Astrocyte (in vitro differentiated cells and primary cell): ENCODE results near the gene MRPL28. TPM values are rescaled to one million over a fixed set of nuclear protein-coding genes. Genes with fewer than 3 reads are reported as not detected.

ENCODE experiments used
- DNase-seq: peaks from one replicate; pipeline ENCODE4 v3.0.0-alpha.2; 2010; ENCODE audit warnings: low read depth
- FAIRE-seq: peaks from 2 replicates; lab custom pipeline; 2011; peaks lifted over from hg19 to GRCh38; lab: Jason Lieb, UNC
- H2AFZ ChIP-seq: 2 replicates; pipeline ENCODE4 v1.6.0; 2012; ENCODE audit warnings: low read depth, low read length, inconsistent platforms
- H3K27ac ChIP-seq: 2 replicates; pipeline ENCODE4 v1.5.1; 2011; ENCODE audit warnings: low read depth, low read length, inconsistent platforms
- H3K27me3 ChIP-seq: 2 replicates; pipeline ENCODE4 v1.6.0; 2011; ENCODE audit warnings: low read length, inconsistent platforms; ENCODE audit not compliant: insufficient read depth
- H3K36me3 ChIP-seq: 2 replicates; pipeline ENCODE4 v1.5.1; 2011; ENCODE audit warnings: low read length, inconsistent platforms; ENCODE audit not compliant: insufficient read depth
- H3K4me1 ChIP-seq: 2 replicates; pipeline ENCODE4 v1.5.1; 2011; ENCODE audit warnings: low read length, inconsistent platforms; ENCODE audit not compliant: insufficient read depth
- H3K4me2 ChIP-seq: 2 replicates; pipeline ENCODE4 v1.6.0; 2012; ENCODE audit warnings: low read length, inconsistent platforms
- H3K4me3 ChIP-seq: 2 replicates; pipeline ENCODE4 v1.5.1; 2011; ENCODE audit warnings: low read depth, mild to moderate bottlenecking, low read length, inconsistent platforms; ENCODE audit not compliant: insufficient read depth
- H3K79me2 ChIP-seq: 2 replicates; pipeline ENCODE4 v1.6.0; 2012; ENCODE audit warnings: mild to moderate bottlenecking, low read length, inconsistent platforms; ENCODE audit not compliant: insufficient read depth
- H3K9ac ChIP-seq: 2 replicates; pipeline ENCODE4 v1.6.0; 2012; ENCODE audit warnings: mild to moderate bottlenecking, low read length, inconsistent platforms
- H3K9me3 ChIP-seq: 2 replicates; pipeline ENCODE4 v1.5.1; 2012; ENCODE audit warnings: low read depth, mild to moderate bottlenecking, low read length, inconsistent platforms; ENCODE audit not compliant: insufficient read depth
- H4K20me1 ChIP-seq: 2 replicates; pipeline ENCODE4 v1.6.0; 2012; ENCODE audit warnings: low read length, inconsistent platforms; ENCODE audit not compliant: insufficient read depth
- H3K27ac Mint-ChIP-seq: one replicate; pipeline ENCODE4 v1.8.0; 2021; ENCODE audit warnings: mild to moderate bottlenecking, mixed read lengths; ENCODE audit not compliant: unreplicated experiment
- H3K27me3 Mint-ChIP-seq: one replicate; pipeline ENCODE4 v1.8.0; 2021; ENCODE audit warnings: low read depth, mixed read lengths; ENCODE audit not compliant: unreplicated experiment
- H3K36me3 Mint-ChIP-seq: one replicate; pipeline ENCODE4 v1.8.0; 2021; ENCODE audit warnings: low read depth, mixed read lengths; ENCODE audit not compliant: unreplicated experiment
- H3K4me1 Mint-ChIP-seq: one replicate; pipeline ENCODE4 v1.8.0; 2021; ENCODE audit warnings: low read depth, mixed read lengths; ENCODE audit not compliant: unreplicated experiment
- H3K4me3 Mint-ChIP-seq: one replicate; pipeline ENCODE4 v1.8.0; 2021; ENCODE audit warnings: mild to moderate bottlenecking, moderate library complexity, mixed read lengths; ENCODE audit not compliant: unreplicated experiment
- H3K9me3 Mint-ChIP-seq: one replicate; pipeline ENCODE4 v1.8.0; 2021; ENCODE audit warnings: mild to moderate bottlenecking, mixed read lengths; ENCODE audit not compliant: unreplicated experiment
- CTCF ChIP-seq: IDR thresholded peaks from 2 replicates; pipeline ENCODE4 v1.5.1; 2011; ENCODE audit warnings: low read depth, mild to moderate bottlenecking, inconsistent platforms, low read length, moderate library complexity; ENCODE audit not compliant: insufficient read depth
- EZH2 ChIP-seq: IDR thresholded peaks from 2 replicates; pipeline ENCODE4 v1.6.1; 2012; ENCODE audit warnings: mild to moderate bottlenecking, low read length, inconsistent platforms; ENCODE audit not compliant: insufficient read depth
- total RNA-seq: library from RNA; stranded (reverse); gene quantifications from 2 replicates; pipeline ENCODE4 v1.2.1, GENCODE V29; 2021

Gene MRPL28
- total RNA-seq, 1 donor from 2014 or later, result 95.8 TPM

- Histone ChIP-seq H3K4me2 (no peak overlapping the region), H3K9me3 (no peaks in the 10 kb centered on the region), H3K27ac (no peak overlapping the region), H3K4me1 (peaks cover 4% of the 10 kb centered on the region), H3K79me2 (peaks cover 12% of the 10 kb centered on the region), H3K36me3 (no peaks in the 10 kb centered on the region), H3K9ac (no peak overlapping the region), H4K20me1 (peaks cover 19% of the 10 kb centered on the region), H3K27me3 (no peaks in the 10 kb centered on the region), H2AFZ (no peak overlapping the region), H3K4me3 (no peak overlapping the region)
- H3K27me3 Mint-ChIP-seq, result no peaks in the 10 kb centered on the region
- FAIRE-seq (no peak), DNase-seq (no peak)
- peaks cover 6% of the 10 kb centered on the region for H3K4me1 Mint-ChIP-seq
- TF ChIP-seq EZH2, result no peak
- no peak for TF ChIP-seq CTCF
- peaks cover 2% of the 10 kb centered on the region for H3K36me3 Mint-ChIP-seq
- H3K9me3 Mint-ChIP-seq, result no peaks in the 10 kb centered on the region
- H3K27ac Mint-ChIP-seq, result no peak overlapping the region
- no peak overlapping the region for H3K4me3 Mint-ChIP-seq
These were observed 4.2 kb upstream of the MRPL28 start for GRCh38 chr16:374616-374926.

GRCh38 chr16:373848-374615 lies 3.7 kb upstream of the MRPL28 start:
- H3K4me3 Mint-ChIP-seq, result no peak overlapping the region
- H2AFZ ChIP-seq, result no peak overlapping the region

More at GRCh38 chr16:373848-374615, 3.7 kb upstream of the MRPL28 start:
- Histone ChIP-seq H3K27me3 (no peaks in the 10 kb centered on the region), H3K4me3 (no peak overlapping the region), H3K36me3 (no peaks in the 10 kb centered on the region), H3K4me1 (peaks cover 8% of the 10 kb centered on the region), H3K9me3 (no peaks in the 10 kb centered on the region), H3K27ac (no peak overlapping the region), H4K20me1 (peaks cover 19% of the 10 kb centered on the region), H3K9ac (no peak overlapping the region), H3K4me2 (no peak overlapping the region), H3K79me2 (peaks cover 7% of the 10 kb centered on the region)
- DNase-seq (no peak), FAIRE-seq (no peak)
- no peaks in the 10 kb centered on the region for H3K27me3 Mint-ChIP-seq
- H3K9me3 Mint-ChIP-seq, result no peaks in the 10 kb centered on the region
- TF ChIP-seq CTCF (no peak), EZH2 (no peak)
- peaks cover 2% of the 10 kb centered on the region for H3K36me3 Mint-ChIP-seq
- no peak overlapping the region for H3K27ac Mint-ChIP-seq
- peaks cover 9% of the 10 kb centered on the region for H3K4me1 Mint-ChIP-seq
